H9 (cell line): ENCODE measurements around the gene AMER2. TPM values are rescaled to one million over a fixed set of nuclear protein-coding genes. Genes with fewer than 3 reads are reported as not detected.

ENCODE experiments used
- DNase-seq: peaks from one replicate; pipeline ENCODE4 v3.0.0-alpha.2; 2017
- H2AFZ ChIP-seq: one replicate; pipeline ENCODE4 v1.6.1; 2013; ENCODE audit warnings: mild to moderate bottlenecking, low read length, control low read depth, moderate library complexity
- H2AK5ac ChIP-seq: 2 replicates; pipeline ENCODE4 v1.6.1; 2013; ENCODE audit warnings: low read length, control low read depth, mixed read lengths; ENCODE audit not compliant: insufficient read length
- H2BK120ac ChIP-seq: one replicate; pipeline ENCODE4 v1.6.1; 2013; ENCODE audit warnings: low read depth, mild to moderate bottlenecking, low read length, control low read depth, inconsistent platforms; ENCODE audit not compliant: poor library complexity, severe bottlenecking
- H2BK12ac ChIP-seq: 2 replicates; pipeline ENCODE4 v1.6.1; 2013; ENCODE audit warnings: low read length, control low read depth, mixed read lengths, low read depth; ENCODE audit not compliant: insufficient read length
- H2BK15ac ChIP-seq: 2 replicates; pipeline ENCODE4 v1.6.1; 2013; ENCODE audit warnings: low read depth, low read length, control low read depth
- H2BK20ac ChIP-seq: one replicate; pipeline ENCODE4 v1.6.1; 2013; ENCODE audit warnings: low read depth, mild to moderate bottlenecking, low read length, control low read depth, inconsistent platforms; ENCODE audit not compliant: poor library complexity, severe bottlenecking
- H2BK5ac ChIP-seq: 2 replicates; pipeline ENCODE4 v1.6.1; 2013; ENCODE audit warnings: low read length, control low read depth, mixed read lengths; ENCODE audit not compliant: insufficient read length
- H3K14ac ChIP-seq: 2 replicates; pipeline ENCODE4 v1.6.1; 2013; ENCODE audit warnings: low read length, control low read depth; ENCODE audit not compliant: insufficient read depth
- H3K18ac ChIP-seq: 2 replicates; pipeline ENCODE4 v1.6.1; 2013; ENCODE audit warnings: low read depth, mild to moderate bottlenecking, mixed read lengths, low read length, control low read depth; ENCODE audit not compliant: insufficient read length
- H3K23ac ChIP-seq: 2 replicates; pipeline ENCODE4 v1.6.1; 2013; ENCODE audit warnings: low read length, control low read depth, mixed read lengths, low read depth; ENCODE audit not compliant: insufficient read length
- H3K23me2 ChIP-seq: 2 replicates; pipeline ENCODE4 v1.6.1; 2013; ENCODE audit warnings: low read depth, mild to moderate bottlenecking, mixed read lengths, low read length, control low read depth; ENCODE audit not compliant: insufficient read length, poor library complexity, severe bottlenecking
- H3K27ac ChIP-seq: 2 replicates; pipeline ENCODE4 v1.5.1; 2013; ENCODE audit warnings: low read length, control low read depth, mixed read lengths, low read depth; ENCODE audit not compliant: insufficient read length
- H3K27me3 ChIP-seq: 2 replicates; pipeline ENCODE4 v1.6.1; 2013; ENCODE audit warnings: low read length, control low read depth, inconsistent platforms; ENCODE audit not compliant: insufficient read depth
- H3K4ac ChIP-seq: 2 replicates; pipeline ENCODE4 v1.6.1; 2013; ENCODE audit warnings: low read depth, mild to moderate bottlenecking, control low read depth, inconsistent platforms, low read length, moderate library complexity
- H3K4me1 ChIP-seq: 2 replicates; pipeline ENCODE4 v1.6.1; 2013; ENCODE audit warnings: low read length, control low read depth, inconsistent platforms; ENCODE audit not compliant: insufficient read depth
- H3K4me2 ChIP-seq: 2 replicates; pipeline ENCODE4 v1.6.1; 2013; ENCODE audit warnings: low read length, control low read depth, mixed read lengths; ENCODE audit not compliant: insufficient read length, insufficient read depth
- H3K56ac ChIP-seq: 2 replicates; pipeline ENCODE4 v1.6.1; 2013; ENCODE audit warnings: low read depth, mild to moderate bottlenecking, mixed read lengths, low read length, control low read depth; ENCODE audit not compliant: insufficient read length
- H3K79me1 ChIP-seq: 2 replicates; pipeline ENCODE4 v1.6.1; 2013; ENCODE audit warnings: low read depth, mild to moderate bottlenecking, moderate library complexity, low read length, control low read depth, inconsistent platforms; ENCODE audit not compliant: insufficient read depth, poor library complexity, severe bottlenecking
- H3K79me2 ChIP-seq: 2 replicates; pipeline ENCODE4 v1.6.1; 2013; ENCODE audit warnings: low read length, control low read depth, inconsistent platforms; ENCODE audit not compliant: insufficient read depth
- H3K9ac ChIP-seq: 2 replicates; pipeline ENCODE4 v1.6.1; 2013; ENCODE audit warnings: low read length, control low read depth, mixed read lengths; ENCODE audit not compliant: insufficient read length; ENCODE audit errors: extremely low read depth
- H3K9me3 ChIP-seq: one replicate; pipeline ENCODE4 v1.6.1; 2013; ENCODE audit warnings: low read depth, low read length, inconsistent platforms; ENCODE audit not compliant: control insufficient read depth
- H3T11ph ChIP-seq: one replicate; pipeline ENCODE4 v1.6.1; 2013; ENCODE audit warnings: mild to moderate bottlenecking, low read length, control low read depth, inconsistent platforms
- H4K20me1 ChIP-seq: one replicate; pipeline ENCODE4 v1.6.1; 2013; ENCODE audit not compliant: control insufficient read depth, insufficient read length, insufficient read depth
- H4K5ac ChIP-seq: 2 replicates; pipeline ENCODE4 v1.6.1; 2013; ENCODE audit warnings: low read depth, mild to moderate bottlenecking, mixed read lengths, low read length, control low read depth; ENCODE audit not compliant: insufficient read length
- H4K8ac ChIP-seq: replicated peaks from 2 replicates; pipeline ENCODE4 v1.6.1; 2013; ENCODE audit warnings: low read length, control low read depth, mixed read lengths, low read depth; ENCODE audit not compliant: insufficient read length
- H4K91ac ChIP-seq: 2 replicates; pipeline ENCODE4 v1.6.1; 2013; ENCODE audit warnings: low read depth, mild to moderate bottlenecking, moderate library complexity, mixed read lengths, low read length, control low read depth; ENCODE audit not compliant: insufficient read length
- H3K27ac Mint-ChIP-seq, 3 experiments: 2 replicates in 2 of 3; 3 replicates in 1 of 3; pipeline ENCODE4 v1.8.0; 2020 to 2021; ENCODE audit warnings: mixed read lengths in 3 of 3, mild to moderate bottlenecking in 1 of 3, moderate library complexity in 1 of 3
- H3K27me3 Mint-ChIP-seq: 2 replicates; pipeline ENCODE4 v1.8.0; 2021; ENCODE audit warnings: low read depth, mild to moderate bottlenecking, moderate library complexity, mixed read lengths
- H3K36me3 Mint-ChIP-seq, 3 experiments: 2 replicates in 2 of 3; 3 replicates in 1 of 3; pipeline ENCODE4 v1.8.0; 2020 to 2021; ENCODE audit warnings: low read depth in 3 of 3, mixed read lengths in 3 of 3; ENCODE audit not compliant: insufficient read depth in 1 of 3
- H3K4me1 Mint-ChIP-seq, 2 experiments: 2 replicates each; pipeline ENCODE4 v1.8.0; 2020; ENCODE audit warnings: mixed read lengths in 2 of 2
- H3K4me3 Mint-ChIP-seq, 2 experiments: 2 replicates in 1 of 2; 3 replicates in 1 of 2; pipeline ENCODE4 v1.8.0; 2020 to 2021; ENCODE audit warnings: mild to moderate bottlenecking in 2 of 2, mixed read lengths in 2 of 2, moderate library complexity in 1 of 2
- H3K9me3 Mint-ChIP-seq, 2 experiments: 2 replicates in 1 of 2; 3 replicates in 1 of 2; pipeline ENCODE4 v1.8.0; 2020; ENCODE audit warnings: mild to moderate bottlenecking in 2 of 2, mixed read lengths in 2 of 2, moderate library complexity in 1 of 2
- CTCF ChIP-seq: fragments of 200-600 bp; sonication (generic); conservative IDR thresholded peaks from 3 replicates; pipeline ENCODE4 v1.8.0; 2021; ENCODE audit warnings: antibody characterized with exemption, mild to moderate bottlenecking
- WGBS: extraction: QIAGEN DNeasy Blood & Tissue Kit; methylation state at CpG from one replicate; pipeline ENCODE4 v1.1.7; 2013; ENCODE audit warnings: missing lambda C conversion rate, low lambda C conversion rate, mixed read lengths; ENCODE audit not compliant: insufficient read length; ENCODE audit errors: extremely low coverage; 5-methylcytosine and 5-hydroxymethylcytosine counted together
- total RNA-seq: library from RNA; stranded (reverse); gene quantifications from 2 replicates; pipeline ENCODE4 v1.2.1, GENCODE V29; 2021

AMER2 gene
- total RNA-seq, 1 experiment from 2014 or later, result 0.02 TPM

GRCh38 chr13:25149711-25150110 is 22.4 kb downstream of the AMER2 start:
- Histone ChIP-seq H4K8ac (no peak overlapping the region), H2BK12ac (no peak overlapping the region), H3K56ac (no peak overlapping the region), H3K4me1 (peaks cover 10% of the 10 kb centered on the region; the same call in 1 of the 2 replicates), H2AFZ (no peak overlapping the region), H3K79me1 (no peaks in the 10 kb centered on the region), H3K14ac (no peak overlapping the region), H2BK5ac (no peak overlapping the region), H2BK120ac (no peak overlapping the region), H3K27ac (no peak overlapping the region), H4K20me1 (no peaks in the 10 kb centered on the region), H3K9me3 (no peaks in the 10 kb centered on the region), H4K5ac (no peak overlapping the region), H2BK15ac (no peak overlapping the region), H3T11ph (no peak overlapping the region), H3K4ac (no peak overlapping the region), H3K23ac (no peak overlapping the region), H3K27me3 (no peaks in the 10 kb centered on the region), H3K79me2 (no peaks in the 10 kb centered on the region), H2AK5ac (no peak overlapping the region), H3K23me2 (no peaks in the 10 kb centered on the region), H4K91ac (no peak overlapping the region), H3K9ac (no peak overlapping the region), H2BK20ac (no peak overlapping the region), H3K4me2 (no peak overlapping the region), H3K18ac (no peak overlapping the region)
- 0 out of 7 replicates have a peak, but pooled peaks cover 0 to 5% (median 1%) of the 10 kb centered on the region in 3 experiments for H3K36me3 Mint-ChIP-seq
- H3K9me3 Mint-ChIP-seq, result peaks cover 4 to 5% of the 10 kb centered on the region in 2 experiments; a peak in 4 of 5 replicates
- H3K27me3 Mint-ChIP-seq, result peaks cover 3% of the 10 kb centered on the region; the same call in 1 of the 2 replicates
- H3K4me3 Mint-ChIP-seq, result no peak overlapping the region
- H3K27ac Mint-ChIP-seq, result no peak overlapping the region
- TF ChIP-seq CTCF, result no peak
- no CpG with 5 or more reads among the region's 5 CpGs for WGBS
- peaks cover 40 to 44% of the 10 kb centered on the region in 2 experiments for H3K4me1 Mint-ChIP-seq
- no peak for DNase-seq
